GM10248 (cell line): ENCODE results near the gene CARD10.
"Not testable (repeated sequence)": the region's sequence is repeated elsewhere in the genome, so short reads cannot be mapped to it uniquely, and the experiment has no call there.

ENCODE experiments used
- CTCF ChIA-PET: fragments of 300-600 bp; sonication (Branson Sonifier 250); formaldehyde crosslinking; extraction: SDS; loops from one replicate; lab custom pipeline; 2021; ENCODE audit warnings: antibody characterized with exemption; lab: Yijun Ruan, JAX
- POLR2A ChIA-PET: fragments of 350-650 bp; sonication (Branson Sonifier 250); formaldehyde crosslinking; extraction: SDS; loops from one replicate; lab custom pipeline; 2020; ENCODE audit warnings: antibody characterized with exemption; lab: Yijun Ruan, JAX
- DNase-seq: peaks from one replicate; pipeline ENCODE4 v3.0.0; 2012; ENCODE audit errors: extremely low spot score
- CTCF ChIP-seq: IDR thresholded peaks from 2 replicates; pipeline ENCODE4 v1.5.1; 2012; ENCODE audit warnings: mild to moderate bottlenecking, low read depth; ENCODE audit errors: extremely low read depth, missing control alignments, control extremely low read depth

CARD10 gene

GRCh38 chr22:37555029-37555428 lies 35.8 kb upstream of the CARD10 start:
- no peak for TF ChIP-seq CTCF
- DNase-seq = no peak
- CTCF ChIA-PET = interaction anchor here (1.3 to 21.7 kb wide), 3 partner anchors 10 to 28 kb away, joined by 3 to 584 read pairs (median 58); no protein-coding TSS in a partner anchor
- POLR2A ChIA-PET = interaction anchor here (0.7 kb wide), 1 partner anchor 215 kb away, joined by 3 read pairs; no protein-coding TSS in a partner anchor

- no peak for TF ChIP-seq CTCF
- ChIA-PET CTCF (interaction anchor here (1.3 to 16.8 kb wide), 3 partner anchors 11 to 29 kb away, joined by 3 to 584 read pairs (median 58); partner anchors contain the start of gene CDC42EP1), POLR2A (interaction anchor here (0.6 kb wide), 1 partner anchor 53 kb away, joined by 3 read pairs; no protein-coding TSS in a partner anchor)
- no peak for DNase-seq
These were observed 34.5 kb upstream of the CARD10 start for GRCh38 chr22:37553725-37554124.

GRCh38 chr22:37552524-37553163 lies 33.4 kb upstream of the CARD10 start:
- TF ChIP-seq CTCF = no peak
- POLR2A ChIA-PET = no interaction called here
- CTCF ChIA-PET = interaction anchor here (1.0 to 16.8 kb wide), 2 partner anchors 10 to 12 kb away, joined by 3 to 584 read pairs; partner anchors contain the start of gene CDC42EP1
- DNase-seq = no peak

- POLR2A ChIA-PET = no interaction called here
- TF ChIP-seq CTCF = no peak
- CTCF ChIA-PET = interaction anchor here (1.0 to 16.8 kb wide), 3 partner anchors 10 to 13 kb away, joined by 3 to 584 read pairs (median 3); partner anchors contain the start of gene CDC42EP1
- no peak for DNase-seq
These were observed 32.8 kb upstream of the CARD10 start for GRCh38 chr22:37551981-37552380.

- CTCF ChIA-PET = interaction anchor here (1.1 to 16.8 kb wide), 4 partner anchors 11 to 290 kb away, joined by 3 to 584 read pairs (median 11); partner anchors contain the start of gene CDC42EP1
- POLR2A ChIA-PET = not testable (repeated sequence)
These were observed 31.7 kb upstream of the CARD10 start for GRCh38 chr22:37550921-37551320.

GRCh38 chr22:37549704-37550059 lies 30.5 kb upstream of the CARD10 start:
- ChIA-PET CTCF (interaction anchor here (1.0 to 16.8 kb wide), 4 partner anchors 10 to 57 kb away, joined by 3 to 584 read pairs (median 114); partner anchors contain the start of gene CDC42EP1), POLR2A (interaction anchor here (0.6 kb wide), 2 partner anchors 18 to 53 kb away, joined by 6 to 7 read pairs; no protein-coding TSS in a partner anchor)
- DNase-seq = no peak
- no peak for TF ChIP-seq CTCF

More at GRCh38 chr22:37550921-37551320, 31.7 kb upstream of the CARD10 start:
- not testable (repeated sequence) for DNase-seq

- no peak for DNase-seq
- CTCF ChIA-PET = interaction anchor here (0.9 to 16.8 kb wide), 3 partner anchors 18 to 96 kb away, joined by 3 to 584 read pairs (median 209); partner anchors contain the start of gene CDC42EP1
- POLR2A ChIA-PET = interaction anchor here (0.6 kb wide), 1 partner anchor 241 kb away, joined by 3 read pairs; no protein-coding TSS in a partner anchor
- TF ChIP-seq CTCF = no peak
These were observed 28.1 kb upstream of the CARD10 start for GRCh38 chr22:37547251-37547741.
